Immature natural killer cell (primary cell): ENCODE results near the gene RBMX. TPM values are rescaled to one million over a fixed set of nuclear protein-coding genes. Genes with fewer than 3 reads are reported as not detected.

Source experiments
- DNase-seq, 3 donors: peaks; one replicate each; pipeline ENCODE4 v3.0.0; 2022; ENCODE audit warnings: mixed read lengths in 1 of 3
- H3K27ac Mint-ChIP-seq, 6 donors: one replicate each; pipeline ENCODE4 v1.8.0; 2020; ENCODE audit warnings: mixed read lengths in 6 of 6, mild to moderate bottlenecking in 5 of 6, inconsistent platforms in 4 of 6, moderate library complexity in 3 of 6
- H3K27me3 Mint-ChIP-seq, 3 donors: one replicate each; pipeline ENCODE4 v1.8.0; 2020 to 2021; ENCODE audit warnings: low read depth in 3 of 3, mild to moderate bottlenecking in 3 of 3, mixed read lengths in 3 of 3, moderate library complexity in 3 of 3, inconsistent platforms in 1 of 3
- H3K36me3 Mint-ChIP-seq, 3 donors: one replicate each; pipeline ENCODE4 v1.8.0; 2020; ENCODE audit warnings: mixed read lengths in 3 of 3, inconsistent platforms in 2 of 3, mild to moderate bottlenecking in 2 of 3
- H3K4me1 Mint-ChIP-seq, 2 donors: one replicate each; pipeline ENCODE4 v1.8.0; 2020; ENCODE audit warnings: inconsistent platforms in 2 of 2, mild to moderate bottlenecking in 2 of 2, mixed read lengths in 2 of 2, moderate library complexity in 1 of 2
- H3K4me3 Mint-ChIP-seq, 5 donors: one replicate each; pipeline ENCODE4 v1.8.0; 2020; ENCODE audit warnings: mild to moderate bottlenecking in 5 of 5, mixed read lengths in 5 of 5, inconsistent platforms in 3 of 5, moderate library complexity in 3 of 5
- H3K9me3 Mint-ChIP-seq, 6 donors: one replicate each; pipeline ENCODE4 v1.8.0; 2020; ENCODE audit warnings: mild to moderate bottlenecking in 6 of 6, mixed read lengths in 6 of 6, inconsistent platforms in 4 of 6, moderate library complexity in 3 of 6
- polyA plus RNA-seq, 3 donors: library from polyadenylated mRNA; unstranded; fragments of 300-500 nt; fragmentation: Illumina TruSeq; gene quantifications; one replicate each; pipeline ENCODE4 v1.2.3, GENCODE V29; 2021

Gene RBMX
- polyA plus RNA-seq, 3 donors from 2014 or later = 119 to 162 (median 142) TPM

- H3K4me3 Mint-ChIP-seq = no peak overlapping the region
These were observed 12.1 kb downstream of the RBMX start for GRCh38 chrX:136868283-136869055.

GRCh38 chrX:136867518-136867917 lies 13.0 kb downstream of the RBMX start:
- H3K27ac Mint-ChIP-seq = peak overlapping the region in 4 of 6 donors; percentile 10 to 59 (median 34)

More at GRCh38 chrX:136868283-136869055, 12.1 kb downstream of the RBMX start:
- no peak for DNase-seq
- H3K36me3 Mint-ChIP-seq = peaks cover 0 to 18% (median 0%) of the 10 kb centered on the region in 3 donors
- H3K27ac Mint-ChIP-seq = peak overlapping the region in 2 of 6 donors; percentile 35 to 59
- peaks cover 17 to 32% of the 10 kb centered on the region in 2 donors for H3K4me1 Mint-ChIP-seq
- no peaks in the 10 kb centered on the region for H3K9me3 Mint-ChIP-seq
- H3K27me3 Mint-ChIP-seq = peaks cover 0 to 12% (median 0%) of the 10 kb centered on the region in 3 donors

GRCh38 chrX:136867096-136867491 lies 13.4 kb downstream of the RBMX start:
- Mint-ChIP-seq H3K36me3 (peaks cover 0 to 11% (median under 1%) of the 10 kb centered on the region in 3 donors), H3K4me3 (no peak overlapping the region), H3K4me1 (peaks cover 17 to 32% of the 10 kb centered on the region in 2 donors), H3K27me3 (peaks cover 0 to 12% (median 0%) of the 10 kb centered on the region in 3 donors), H3K27ac (peak overlapping the region in 4 of 6 donors; percentile 0 to 59 (median 22)), H3K9me3 (no peaks in the 10 kb centered on the region)
- no peak for DNase-seq

More at GRCh38 chrX:136867518-136867917, 13.0 kb downstream of the RBMX start:
- Mint-ChIP-seq H3K9me3 (no peaks in the 10 kb centered on the region), H3K36me3 (peaks cover 0 to 15% (median 0%) of the 10 kb centered on the region in 3 donors), H3K4me3 (no peak overlapping the region), H3K27me3 (peaks cover 0 to 12% (median 0%) of the 10 kb centered on the region in 3 donors), H3K4me1 (peaks cover 17 to 32% of the 10 kb centered on the region in 2 donors)
- no peak for DNase-seq

- Mint-ChIP-seq H3K9me3 (no peaks in the 10 kb centered on the region), H3K27me3 (peaks cover 0 to 12% (median 0%) of the 10 kb centered on the region in 3 donors), H3K27ac (peak overlapping the region in 2 of 6 donors; percentile 6 to 23), H3K4me3 (no peak overlapping the region), H3K36me3 (peaks cover 0 to 12% (median 4%) of the 10 kb centered on the region in 3 donors), H3K4me1 (peaks cover 17 to 32% of the 10 kb centered on the region in 2 donors)
- no peak for DNase-seq
These were observed 14.0 kb downstream of the RBMX start for GRCh38 chrX:136866337-136867095.

- H3K27me3 Mint-ChIP-seq = peaks cover 0 to 9% (median 0%) of the 10 kb centered on the region in 3 donors
- peak overlapping the region in 4 of 6 donors; percentile 11 to 36 (median 18) for H3K27ac Mint-ChIP-seq
- no peak for DNase-seq
- no peak overlapping the region for H3K4me3 Mint-ChIP-seq
- peaks cover 17 to 39% of the 10 kb centered on the region in 2 donors for H3K4me1 Mint-ChIP-seq
- H3K36me3 Mint-ChIP-seq = peaks cover 0 to 15% (median 4%) of the 10 kb centered on the region in 3 donors
- H3K9me3 Mint-ChIP-seq = no peaks in the 10 kb centered on the region
These were observed 15.0 kb downstream of the RBMX start for GRCh38 chrX:136865270-136866158.

GRCh38 chrX:136863826-136864225 lies 16.7 kb downstream of the RBMX start:
- peak overlapping the region in 2 of 6 donors; percentile 1 to 16 for H3K27ac Mint-ChIP-seq

GRCh38 chrX:136862546-136862945 lies 18.0 kb downstream of the RBMX start:
- H3K4me1 Mint-ChIP-seq = peaks cover 3 to 31% of the 10 kb centered on the region in 2 donors
- no peak overlapping the region for H3K4me3 Mint-ChIP-seq
- peak overlapping the region in 1 of 6 donors; percentile 24 for H3K27ac Mint-ChIP-seq
- no peak for DNase-seq
- H3K9me3 Mint-ChIP-seq = no peaks in the 10 kb centered on the region
- peaks cover 0 to 6% (median 0%) of the 10 kb centered on the region in 3 donors for H3K27me3 Mint-ChIP-seq
- H3K36me3 Mint-ChIP-seq = peaks cover 0 to 6% (median 4%) of the 10 kb centered on the region in 3 donors

More at GRCh38 chrX:136863826-136864225, 16.7 kb downstream of the RBMX start:
- H3K9me3 Mint-ChIP-seq = no peaks in the 10 kb centered on the region
- peaks cover 5 to 25% of the 10 kb centered on the region in 2 donors for H3K4me1 Mint-ChIP-seq
- H3K4me3 Mint-ChIP-seq = no peak overlapping the region
- H3K36me3 Mint-ChIP-seq = peaks cover 0 to 6% (median 4%) of the 10 kb centered on the region in 3 donors
- no peak for DNase-seq
- H3K27me3 Mint-ChIP-seq = peaks cover 0 to 9% (median 0%) of the 10 kb centered on the region in 3 donors

GRCh38 chrX:136861877-136862276 lies 18.6 kb downstream of the RBMX start:
- Mint-ChIP-seq H3K36me3 (peaks cover 0 to 6% (median 4%) of the 10 kb centered on the region in 3 donors), H3K9me3 (no peaks in the 10 kb centered on the region), H3K4me3 (no peak overlapping the region), H3K27ac (peak overlapping the region in 5 of 6 donors; percentile 26 to 78 (median 36)), H3K4me1 (peaks cover 3 to 26% of the 10 kb centered on the region in 2 donors), H3K27me3 (peaks cover 0 to 6% (median 0%) of the 10 kb centered on the region in 3 donors)
- DNase-seq = no peak

GRCh38 chrX:136858007-136858756 lies 22.3 kb downstream of the RBMX start:
- H3K4me1 Mint-ChIP-seq = peaks cover 3 to 24% of the 10 kb centered on the region in 2 donors
- DNase-seq = no peak
- H3K9me3 Mint-ChIP-seq = no peaks in the 10 kb centered on the region
- H3K36me3 Mint-ChIP-seq = peaks cover 0 to 16% (median 13%) of the 10 kb centered on the region in 3 donors
- H3K27ac Mint-ChIP-seq = no peak overlapping the region
- H3K4me3 Mint-ChIP-seq = no peak overlapping the region
- H3K27me3 Mint-ChIP-seq = no peaks in the 10 kb centered on the region

GRCh38 chrX:136856551-136856950 lies 24.0 kb downstream of the RBMX start:
- Mint-ChIP-seq H3K4me3 (no peak overlapping the region), H3K27ac (no peak overlapping the region), H3K9me3 (no peaks in the 10 kb centered on the region), H3K36me3 (peaks cover 0 to 13% (median 9%) of the 10 kb centered on the region in 3 donors), H3K4me1 (peaks cover 3 to 24% of the 10 kb centered on the region in 2 donors), H3K27me3 (no peaks in the 10 kb centered on the region)
- DNase-seq = no peak

GRCh38 chrX:136856050-136856449 lies 24.5 kb downstream of the RBMX start:
- no peak overlapping the region for H3K4me3 Mint-ChIP-seq
- no peak overlapping the region for H3K27ac Mint-ChIP-seq
- no peaks in the 10 kb centered on the region for H3K9me3 Mint-ChIP-seq
- no peaks in the 10 kb centered on the region for H3K27me3 Mint-ChIP-seq
- peaks cover 3 to 23% of the 10 kb centered on the region in 2 donors for H3K4me1 Mint-ChIP-seq
- peaks cover 0 to 13% (median 9%) of the 10 kb centered on the region in 3 donors for H3K36me3 Mint-ChIP-seq
- DNase-seq = no peak

- peaks cover 7 to 19% (median 17%) of the 10 kb centered on the region in 3 donors for H3K36me3 Mint-ChIP-seq
- no peak overlapping the region for H3K27ac Mint-ChIP-seq
- no peak for DNase-seq
- peaks cover 0 to 2% (median 0%) of the 10 kb centered on the region in 3 donors for H3K27me3 Mint-ChIP-seq
- H3K4me3 Mint-ChIP-seq = no peak overlapping the region
- H3K9me3 Mint-ChIP-seq = no peaks in the 10 kb centered on the region
- peaks cover 3% of the 10 kb centered on the region in 2 donors for H3K4me1 Mint-ChIP-seq
These were observed 29.0 kb downstream of the RBMX start for GRCh38 chrX:136851526-136851925.
